ENCODE measurements around the gene OTUD3.
A peak's percentile ranks its signal among the peaks of the same experiment; 100 is the strongest.

The OTUD3 gene

GRCh38 chr1:19894218-19894617 is 12.0 kb downstream of the OTUD3 start:
- H3K27ac ChIP-seq = no peak overlapping the region
- TF ChIP-seq ZFX (IDR thresholded peaks at IDR 0.05; ENCODE audit: borderline replicate concordance) = no peak
- no peak for TF ChIP-seq CTCF (IDR thresholded peaks at IDR 0.05)

- no peak for TF ChIP-seq CTCF (IDR thresholded peaks at IDR 0.05)
- TF ChIP-seq ZFX (IDR thresholded peaks at IDR 0.05; ENCODE audit: borderline replicate concordance) = no peak
- no peak overlapping the region for H3K27ac ChIP-seq
Observed at GRCh38 chr1:19901653-19902052, 19.5 kb downstream of the OTUD3 start.

GRCh38 chr1:19903621-19904020 is 21.4 kb downstream of the OTUD3 start:
- TF ChIP-seq CTCF (IDR thresholded peaks at IDR 0.05) (no peak), ZFX (IDR thresholded peaks at IDR 0.05; ENCODE audit: borderline replicate concordance) (no peak)
- H3K27ac ChIP-seq = 0 out of 2 replicates have a peak overlapping the region, but pooled peaks have one; percentile 12

- TF ChIP-seq ZFX (IDR thresholded peaks at IDR 0.05; ENCODE audit: borderline replicate concordance) (no peak), CTCF (IDR thresholded peaks at IDR 0.05) (no peak)
- no peak overlapping the region for H3K27ac ChIP-seq
Observed at GRCh38 chr1:19907456-19907855, 25.3 kb downstream of the OTUD3 start.

- H3K27ac ChIP-seq = no peak overlapping the region
- TF ChIP-seq CTCF (IDR thresholded peaks at IDR 0.05) (no peak), ZFX (IDR thresholded peaks at IDR 0.05; ENCODE audit: borderline replicate concordance) (no peak)
Observed at GRCh38 chr1:19909392-19909791, 27.2 kb downstream of the OTUD3 start.

- no peak for TF ChIP-seq CTCF (IDR thresholded peaks at IDR 0.05)
- no peak for TF ChIP-seq ZFX (IDR thresholded peaks at IDR 0.05; ENCODE audit: borderline replicate concordance)
- no peak overlapping the region for H3K27ac ChIP-seq
Observed at GRCh38 chr1:19909971-19910370, 27.8 kb downstream of the OTUD3 start.

GRCh38 chr1:19910650-19911049 is 28.5 kb downstream of the OTUD3 start:
- TF ChIP-seq CTCF (IDR thresholded peaks at IDR 0.05) (no peak), ZFX (IDR thresholded peaks at IDR 0.05; ENCODE audit: borderline replicate concordance) (no peak)

More at GRCh38 chr1:19910650-19911049, 28.5 kb downstream of the OTUD3 start:
- no peak overlapping the region for H3K27ac ChIP-seq

Data from 22Rv1 (cell line).